SHP77 (cell line): ENCODE measurements around the gene PPARA.
"Not testable (repeated sequence)": the region's sequence is repeated elsewhere in the genome, so short reads cannot be mapped to it uniquely, and the experiment has no call there.

Experiments
- DNase-seq, 2 experiments: peaks; one replicate each; lab custom pipeline; 2025; lab: John Stamatoyannopoulos, UW

PPARA gene

GRCh38 chr22:46126853-46127385, 23.4 kb upstream of the PPARA start:
- no peak for DNase-seq

- DNase-seq = no peak
These were observed 22.8 kb upstream of the PPARA start for GRCh38 chr22:46127556-46127955.

GRCh38 chr22:46128606-46129005, 21.7 kb upstream of the PPARA start:
- no peak for DNase-seq

GRCh38 chr22:46129390-46130041, 20.8 kb upstream of the PPARA start:
- DNase-seq = no peak

- DNase-seq = no peak
These were observed 19.2 kb upstream of the PPARA start for GRCh38 chr22:46131151-46131587.

- DNase-seq = not testable (repeated sequence)
These were observed 18.0 kb upstream of the PPARA start for GRCh38 chr22:46132193-46132829.

- no peak for DNase-seq
These were observed 17.3 kb upstream of the PPARA start for GRCh38 chr22:46132830-46133587.

- DNase-seq = no peak
These were observed 16.8 kb upstream of the PPARA start for GRCh38 chr22:46133588-46133855.

GRCh38 chr22:46134111-46134705, 16.1 kb upstream of the PPARA start:
- DNase-seq = no peak

- no peak for DNase-seq
These were observed 14.5 kb upstream of the PPARA start for GRCh38 chr22:46135611-46136485.

GRCh38 chr22:46136486-46137217, 13.7 kb upstream of the PPARA start:
- no peak for DNase-seq

- no peak for DNase-seq
These were observed 13.0 kb upstream of the PPARA start for GRCh38 chr22:46137218-46137766.

GRCh38 chr22:46138058-46138797, 12.1 kb upstream of the PPARA start:
- no peak for DNase-seq

- not testable (repeated sequence) for DNase-seq
These were observed 10.9 kb upstream of the PPARA start for GRCh38 chr22:46139417-46139816.

- DNase-seq = no peak
These were observed 10.4 kb upstream of the PPARA start for GRCh38 chr22:46139895-46140350.

GRCh38 chr22:46140989-46141928, 9.1 kb upstream of the PPARA start:
- no peak for DNase-seq

- DNase-seq = no peak
These were observed 7.5 kb upstream of the PPARA start for GRCh38 chr22:46142548-46143490.
